ENCODE data around the gene SMCO4.

The SMCO4 gene

GRCh38 chr11:93574638-93575220 is 31.5 kb upstream of the SMCO4 start:
- Histone ChIP-seq H3K9me3 (ENCODE audit: control insufficient read depth, insufficient read depth, low read depth, low read length) (peaks cover 12% of the 10 kb centered on the region), H3K36me3 (ENCODE audit: control insufficient read depth, insufficient read depth, low read length) (no peaks in the 10 kb centered on the region), H3K27me3 (ENCODE audit: control insufficient read depth, insufficient read depth, low read length) (no peaks in the 10 kb centered on the region), H3K27ac (ENCODE audit: low read depth, low read length) (no peak overlapping the region), H3K4me3 (ENCODE audit: low read depth, low read length) (no peak overlapping the region), H3K9ac (ENCODE audit: low read length) (no peak overlapping the region), H3K4me1 (ENCODE audit: control insufficient read depth, insufficient read depth, low read length) (peaks cover 3% of the 10 kb centered on the region; the same call in 1 of the 2 replicates)

GRCh38 chr11:93573184-93573583 is 30.0 kb upstream of the SMCO4 start:
- Histone ChIP-seq H3K9ac (ENCODE audit: low read length) (no peak overlapping the region), H3K36me3 (ENCODE audit: control insufficient read depth, insufficient read depth, low read length) (no peaks in the 10 kb centered on the region), H3K27me3 (ENCODE audit: control insufficient read depth, insufficient read depth, low read length) (no peaks in the 10 kb centered on the region), H3K27ac (ENCODE audit: low read depth, low read length) (no peak overlapping the region), H3K4me3 (ENCODE audit: low read depth, low read length) (no peak overlapping the region), H3K4me1 (ENCODE audit: control insufficient read depth, insufficient read depth, low read length) (peaks cover 3% of the 10 kb centered on the region; the same call in 1 of the 2 replicates), H3K9me3 (ENCODE audit: control insufficient read depth, insufficient read depth, low read depth, low read length) (no peaks in the 10 kb centered on the region)

- H3K36me3 ChIP-seq (ENCODE audit: control insufficient read depth, insufficient read depth, low read length) = no peaks in the 10 kb centered on the region
- H3K9ac ChIP-seq (ENCODE audit: low read length) = no peak overlapping the region
- H3K27ac ChIP-seq (ENCODE audit: low read depth, low read length) = no peak overlapping the region
- peaks cover 4% of the 10 kb centered on the region for H3K4me1 ChIP-seq (ENCODE audit: control insufficient read depth, insufficient read depth, low read length)
- H3K9me3 ChIP-seq (ENCODE audit: control insufficient read depth, insufficient read depth, low read depth, low read length) = no peaks in the 10 kb centered on the region
- H3K4me3 ChIP-seq (ENCODE audit: low read depth, low read length) = no peak overlapping the region
- no peaks in the 10 kb centered on the region for H3K27me3 ChIP-seq (ENCODE audit: control insufficient read depth, insufficient read depth, low read length)
Observed at GRCh38 chr11:93572621-93573020, 29.4 kb upstream of the SMCO4 start.

GRCh38 chr11:93572171-93572570 is 29.0 kb upstream of the SMCO4 start:
- Histone ChIP-seq H3K9me3 (ENCODE audit: control insufficient read depth, insufficient read depth, low read depth, low read length) (no peaks in the 10 kb centered on the region), H3K4me1 (ENCODE audit: control insufficient read depth, insufficient read depth, low read length) (peaks cover 8% of the 10 kb centered on the region), H3K27ac (ENCODE audit: low read depth, low read length) (no peak overlapping the region), H3K4me3 (ENCODE audit: low read depth, low read length) (no peak overlapping the region), H3K36me3 (ENCODE audit: control insufficient read depth, insufficient read depth, low read length) (no peaks in the 10 kb centered on the region), H3K9ac (ENCODE audit: low read length) (no peak overlapping the region), H3K27me3 (ENCODE audit: control insufficient read depth, insufficient read depth, low read length) (no peaks in the 10 kb centered on the region)

- H3K9ac ChIP-seq (ENCODE audit: low read length) = no peak overlapping the region
- H3K27ac ChIP-seq (ENCODE audit: low read depth, low read length) = no peak overlapping the region
- peaks cover 11% of the 10 kb centered on the region for H3K4me1 ChIP-seq (ENCODE audit: control insufficient read depth, insufficient read depth, low read length)
- no peak overlapping the region for H3K4me3 ChIP-seq (ENCODE audit: low read depth, low read length)
- no peaks in the 10 kb centered on the region for H3K36me3 ChIP-seq (ENCODE audit: control insufficient read depth, insufficient read depth, low read length)
- H3K27me3 ChIP-seq (ENCODE audit: control insufficient read depth, insufficient read depth, low read length) = no peaks in the 10 kb centered on the region
- no peaks in the 10 kb centered on the region for H3K9me3 ChIP-seq (ENCODE audit: control insufficient read depth, insufficient read depth, low read depth, low read length)
Observed at GRCh38 chr11:93571612-93572011, 28.4 kb upstream of the SMCO4 start.

GRCh38 chr11:93570759-93571413 is 27.7 kb upstream of the SMCO4 start:
- peaks cover 11% of the 10 kb centered on the region for H3K4me1 ChIP-seq (ENCODE audit: control insufficient read depth, insufficient read depth, low read length)
- no peaks in the 10 kb centered on the region for H3K36me3 ChIP-seq (ENCODE audit: control insufficient read depth, insufficient read depth, low read length)
- H3K9me3 ChIP-seq (ENCODE audit: control insufficient read depth, insufficient read depth, low read depth, low read length) = no peaks in the 10 kb centered on the region
- no peak overlapping the region for H3K4me3 ChIP-seq (ENCODE audit: low read depth, low read length)
- no peak overlapping the region for H3K27ac ChIP-seq (ENCODE audit: low read depth, low read length)
- no peaks in the 10 kb centered on the region for H3K27me3 ChIP-seq (ENCODE audit: control insufficient read depth, insufficient read depth, low read length)
- H3K9ac ChIP-seq (ENCODE audit: low read length) = no peak overlapping the region

GRCh38 chr11:93569496-93569895 is 26.3 kb upstream of the SMCO4 start:
- no peak overlapping the region for H3K4me3 ChIP-seq (ENCODE audit: low read depth, low read length)
- no peaks in the 10 kb centered on the region for H3K27me3 ChIP-seq (ENCODE audit: control insufficient read depth, insufficient read depth, low read length)
- H3K9me3 ChIP-seq (ENCODE audit: control insufficient read depth, insufficient read depth, low read depth, low read length) = no peaks in the 10 kb centered on the region
- H3K36me3 ChIP-seq (ENCODE audit: control insufficient read depth, insufficient read depth, low read length) = no peaks in the 10 kb centered on the region
- no peak overlapping the region for H3K9ac ChIP-seq (ENCODE audit: low read length)
- H3K4me1 ChIP-seq (ENCODE audit: control insufficient read depth, insufficient read depth, low read length) = peaks cover 11% of the 10 kb centered on the region
- no peak overlapping the region for H3K27ac ChIP-seq (ENCODE audit: low read depth, low read length)

- Histone ChIP-seq H3K9me3 (ENCODE audit: control insufficient read depth, insufficient read depth, low read depth, low read length) (no peaks in the 10 kb centered on the region), H3K36me3 (ENCODE audit: control insufficient read depth, insufficient read depth, low read length) (no peaks in the 10 kb centered on the region), H3K27me3 (ENCODE audit: control insufficient read depth, insufficient read depth, low read length) (no peaks in the 10 kb centered on the region), H3K9ac (ENCODE audit: low read length) (no peak overlapping the region), H3K4me3 (ENCODE audit: low read depth, low read length) (no peak overlapping the region), H3K4me1 (ENCODE audit: control insufficient read depth, insufficient read depth, low read length) (peaks cover 11% of the 10 kb centered on the region), H3K27ac (ENCODE audit: low read depth, low read length) (no peak overlapping the region)
Observed at GRCh38 chr11:93568726-93569125, 25.5 kb upstream of the SMCO4 start.

GRCh38 chr11:93567401-93567895 is 24.3 kb upstream of the SMCO4 start:
- Histone ChIP-seq H3K36me3 (ENCODE audit: control insufficient read depth, insufficient read depth, low read length) (no peaks in the 10 kb centered on the region), H3K4me3 (ENCODE audit: low read depth, low read length) (no peak overlapping the region), H3K9me3 (ENCODE audit: control insufficient read depth, insufficient read depth, low read depth, low read length) (no peaks in the 10 kb centered on the region), H3K27me3 (ENCODE audit: control insufficient read depth, insufficient read depth, low read length) (no peaks in the 10 kb centered on the region), H3K9ac (ENCODE audit: low read length) (no peak overlapping the region), H3K4me1 (ENCODE audit: control insufficient read depth, insufficient read depth, low read length) (peaks cover 11% of the 10 kb centered on the region), H3K27ac (ENCODE audit: low read depth, low read length) (no peak overlapping the region)

- Histone ChIP-seq H3K36me3 (ENCODE audit: control insufficient read depth, insufficient read depth, low read length) (no peaks in the 10 kb centered on the region), H3K27ac (ENCODE audit: low read depth, low read length) (no peak overlapping the region), H3K4me3 (ENCODE audit: low read depth, low read length) (no peak overlapping the region), H3K4me1 (ENCODE audit: control insufficient read depth, insufficient read depth, low read length) (peaks cover 17% of the 10 kb centered on the region), H3K27me3 (ENCODE audit: control insufficient read depth, insufficient read depth, low read length) (no peaks in the 10 kb centered on the region), H3K9ac (ENCODE audit: low read length) (no peak overlapping the region), H3K9me3 (ENCODE audit: control insufficient read depth, insufficient read depth, low read depth, low read length) (no peaks in the 10 kb centered on the region)
Observed at GRCh38 chr11:93564895-93565294, 21.7 kb upstream of the SMCO4 start.

GRCh38 chr11:93563857-93564256 is 20.7 kb upstream of the SMCO4 start:
- Histone ChIP-seq H3K4me3 (ENCODE audit: low read depth, low read length) (no peak overlapping the region), H3K27me3 (ENCODE audit: control insufficient read depth, insufficient read depth, low read length) (no peaks in the 10 kb centered on the region), H3K27ac (ENCODE audit: low read depth, low read length) (no peak overlapping the region), H3K9ac (ENCODE audit: low read length) (no peak overlapping the region), H3K36me3 (ENCODE audit: control insufficient read depth, insufficient read depth, low read length) (no peaks in the 10 kb centered on the region), H3K9me3 (ENCODE audit: control insufficient read depth, insufficient read depth, low read depth, low read length) (no peaks in the 10 kb centered on the region), H3K4me1 (ENCODE audit: control insufficient read depth, insufficient read depth, low read length) (peaks cover 20% of the 10 kb centered on the region)

All from HUES6 (cell line).